Measurements from ENCODE around the gene HSPG2.
"Not testable (repeated sequence)": the region's sequence is repeated elsewhere in the genome, so short reads cannot be mapped to it uniquely, and the experiment has no call there.

HSPG2 gene

DNA sequence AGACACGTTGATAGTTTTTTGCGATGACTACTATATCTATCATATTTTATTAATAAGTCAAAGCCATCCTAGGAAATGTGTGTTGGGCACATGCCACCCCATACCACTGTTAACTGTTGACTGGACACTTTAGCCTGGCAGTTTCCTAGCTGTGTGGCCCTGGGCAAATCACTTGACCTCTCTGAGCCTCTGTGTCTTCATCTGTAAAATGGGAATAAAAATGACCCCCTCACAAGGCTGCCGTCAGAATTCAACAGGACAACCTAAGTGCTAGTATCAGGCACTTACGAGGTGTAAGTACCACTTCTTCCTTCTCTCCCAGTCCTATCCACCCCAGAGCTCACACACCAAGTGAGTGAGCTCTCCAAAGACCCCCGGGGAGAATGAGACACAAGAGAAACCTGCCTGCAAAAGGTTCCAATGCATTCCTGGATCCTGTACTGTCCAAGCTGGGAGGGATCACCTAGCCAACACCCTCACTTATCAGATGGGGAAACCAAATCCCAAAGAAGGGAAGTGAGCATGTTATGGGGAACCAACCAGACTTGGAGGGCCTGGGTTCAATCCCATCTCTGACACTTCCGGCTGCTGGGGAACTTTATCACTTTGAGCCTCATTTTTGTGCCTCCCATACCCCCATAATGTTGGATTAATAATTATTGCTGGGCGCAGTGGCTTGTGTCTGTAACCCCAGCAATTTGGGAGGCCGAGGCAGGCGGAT, 24.9 kb downstream of the HSPG2 start:
- DNase-seq: no peak

DNA sequence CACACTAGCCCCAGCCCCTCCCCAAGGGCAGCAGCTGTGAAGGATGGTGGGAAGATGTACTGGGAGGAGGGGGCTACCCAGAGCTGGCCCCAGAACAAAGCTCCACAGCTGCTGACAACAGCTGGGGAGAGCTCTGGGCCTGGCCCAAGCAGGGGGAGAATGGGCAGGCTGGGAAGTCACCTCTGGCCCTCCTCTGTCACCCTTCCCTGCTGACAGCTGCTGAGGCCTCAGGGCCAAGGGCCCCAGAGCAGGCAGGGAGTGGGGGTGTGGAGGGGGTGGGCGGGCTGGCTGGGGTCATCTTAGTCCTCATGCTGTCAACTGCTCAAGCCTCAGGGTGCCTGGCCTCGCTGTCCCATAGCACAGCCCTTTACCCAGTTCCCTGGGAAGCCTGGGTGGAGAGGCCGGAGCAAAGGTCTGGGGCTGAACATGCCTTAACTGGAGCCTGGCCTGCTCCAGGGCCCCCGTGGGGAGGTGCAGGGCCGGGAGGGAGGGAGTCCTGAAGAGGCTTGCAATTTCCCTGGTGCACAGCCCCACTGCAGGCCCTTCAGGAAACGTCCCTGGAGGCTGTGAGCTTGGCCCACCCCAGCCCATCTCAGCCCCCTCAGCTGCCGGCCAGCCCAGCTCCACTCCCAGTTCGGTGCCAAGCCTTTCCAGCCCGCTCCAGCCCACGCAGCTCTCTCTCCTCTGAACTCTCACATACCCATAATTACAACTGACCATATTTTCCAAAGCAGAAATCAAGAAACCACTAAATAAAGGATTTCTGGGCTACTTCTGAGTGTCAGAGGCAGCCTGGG, 25.7 kb downstream of the HSPG2 start:
- no peak for DNase-seq

- DNase-seq: no peak
These were observed 26.4 kb downstream of the HSPG2 start for GRCh38 chr1:21910558-21911204.

- peak; percentile 24 to 58 for DNase-seq
These were observed 27.2 kb downstream of the HSPG2 start for GRCh38 chr1:21909787-21910503.

DNA sequence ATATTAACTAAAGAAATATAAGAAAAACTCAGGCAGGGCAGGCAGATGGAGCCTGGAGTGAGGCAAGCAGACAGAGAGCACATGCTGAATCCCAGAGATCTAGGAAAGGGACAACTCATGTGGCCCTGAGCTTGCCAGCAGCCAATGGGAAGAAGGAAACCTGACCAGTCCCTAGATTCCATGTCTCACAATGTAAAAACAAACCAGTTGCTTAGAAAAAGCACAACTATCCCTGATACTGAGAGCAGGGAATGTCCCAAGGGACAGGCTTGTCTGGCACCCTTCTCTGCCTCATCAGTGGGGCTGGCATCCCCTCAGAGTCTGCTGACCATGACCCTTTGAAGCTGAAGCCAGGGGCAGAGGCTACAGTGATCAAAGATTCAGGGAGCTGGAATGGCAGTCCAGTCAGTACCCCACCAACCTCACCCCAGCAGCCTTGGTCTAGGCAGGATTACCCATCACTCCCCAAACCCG, 27.8 kb downstream of the HSPG2 start:
- DNase-seq: no peak

GRCh38 chr1:21907737-21908534, 29.2 kb downstream of the HSPG2 start:
- not testable (repeated sequence) for DNase-seq

GRCh38 chr1:21907079-21907418, 30.1 kb downstream of the HSPG2 start:
- no peak for DNase-seq

DNA sequence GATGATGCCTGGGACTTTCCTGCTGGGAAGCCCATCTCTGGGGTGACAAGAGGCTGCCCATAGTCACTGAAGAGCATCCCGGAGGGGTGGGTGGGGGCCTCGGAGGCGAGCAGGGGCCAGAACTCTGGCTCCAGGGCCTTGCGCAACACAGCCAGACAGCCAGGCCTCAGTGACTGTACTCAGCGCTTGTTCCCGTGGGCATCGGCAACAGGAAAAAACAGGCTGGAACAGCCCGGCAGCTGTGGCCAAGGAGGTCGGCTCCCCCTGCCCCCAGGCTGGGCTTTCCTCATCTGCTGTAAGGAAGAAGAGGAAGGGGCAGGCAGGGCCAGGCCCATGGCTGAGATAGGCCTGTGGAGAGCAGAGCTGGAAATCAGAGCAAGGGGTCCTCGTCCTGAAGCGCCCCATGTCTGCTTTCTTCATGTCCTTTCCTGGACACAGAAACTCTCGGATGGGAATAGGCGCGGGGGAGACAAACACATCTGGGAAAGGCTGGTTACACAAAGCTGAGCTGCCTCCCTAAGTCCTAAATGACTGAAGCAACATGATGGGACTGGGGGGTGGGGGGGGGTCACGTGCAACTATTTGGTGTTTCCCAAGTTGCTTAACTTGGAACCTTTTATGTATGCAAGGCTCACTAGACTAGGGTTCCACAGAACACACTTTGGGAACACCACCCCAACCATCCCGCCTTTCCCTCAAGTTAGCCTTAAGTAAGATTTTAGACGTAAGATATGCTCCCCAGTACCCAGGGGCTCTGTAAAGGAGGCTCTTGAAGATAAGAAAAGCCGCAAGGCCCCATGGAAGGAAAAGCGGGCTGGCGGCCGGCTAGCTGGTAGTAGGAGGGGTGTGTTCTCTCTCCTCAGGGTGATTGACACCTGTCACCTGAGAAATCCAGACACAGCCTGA, 30.7 kb downstream of the HSPG2 start:
- no peak for DNase-seq

DNA sequence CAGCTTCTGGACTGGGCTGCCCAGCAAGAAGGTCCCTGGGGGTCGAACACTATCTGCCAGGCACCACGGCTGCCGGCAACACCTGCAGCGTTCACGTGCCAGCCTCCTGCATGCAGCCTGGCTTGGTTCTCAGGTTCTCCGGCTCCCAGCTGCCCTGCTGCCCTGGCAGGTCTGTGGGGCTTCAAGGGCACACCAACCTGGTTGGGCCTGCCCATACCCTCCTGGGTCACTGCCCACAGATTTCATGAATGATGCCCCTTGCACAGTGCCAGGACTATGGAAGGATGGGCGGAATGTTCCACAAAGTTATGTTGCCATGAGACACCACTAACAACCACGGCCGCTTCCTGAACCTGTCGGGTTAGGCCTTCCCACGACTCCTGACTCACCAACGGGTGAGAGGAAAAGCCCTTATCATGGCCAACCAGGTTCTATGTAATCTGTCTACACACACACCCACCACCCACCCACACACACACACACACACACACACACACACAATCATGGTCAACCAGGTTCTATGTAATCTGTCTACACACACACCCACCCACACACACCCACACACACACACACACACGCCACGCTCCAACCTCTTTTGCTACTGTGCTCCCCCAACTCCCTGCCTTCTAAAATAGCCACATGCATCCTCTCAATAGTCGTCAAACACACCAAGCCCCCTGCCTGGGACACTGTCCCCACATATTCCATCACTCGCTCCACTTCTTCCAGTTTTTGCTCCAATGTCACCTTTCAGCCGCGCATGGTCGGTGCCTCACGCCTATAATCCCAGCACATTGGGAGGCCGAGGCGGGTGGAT, 32.2 kb downstream of the HSPG2 start:
- DNase-seq: no peak

DNA sequence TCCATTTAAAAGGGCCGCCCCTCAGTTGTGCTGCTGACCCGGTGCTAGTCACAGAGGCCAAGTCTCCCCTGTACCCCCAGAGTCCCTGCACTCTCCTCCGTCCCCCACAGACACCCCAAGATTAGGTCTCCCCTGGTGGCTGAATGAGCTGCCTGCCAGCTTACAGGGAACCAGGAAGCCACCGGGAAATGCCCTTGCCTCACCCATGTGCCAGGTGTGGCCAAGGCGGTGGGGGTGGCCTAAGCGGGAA, 32.7 kb downstream of the HSPG2 start:
- no peak for DNase-seq

- no peak for DNase-seq
These were observed 33.3 kb downstream of the HSPG2 start for GRCh38 chr1:21903638-21904453.

- no peak for DNase-seq
These were observed 34.8 kb downstream of the HSPG2 start for GRCh38 chr1:21902026-21903012.

- DNase-seq: no peak
These were observed 35.6 kb downstream of the HSPG2 start for GRCh38 chr1:21901473-21901847.

DNA sequence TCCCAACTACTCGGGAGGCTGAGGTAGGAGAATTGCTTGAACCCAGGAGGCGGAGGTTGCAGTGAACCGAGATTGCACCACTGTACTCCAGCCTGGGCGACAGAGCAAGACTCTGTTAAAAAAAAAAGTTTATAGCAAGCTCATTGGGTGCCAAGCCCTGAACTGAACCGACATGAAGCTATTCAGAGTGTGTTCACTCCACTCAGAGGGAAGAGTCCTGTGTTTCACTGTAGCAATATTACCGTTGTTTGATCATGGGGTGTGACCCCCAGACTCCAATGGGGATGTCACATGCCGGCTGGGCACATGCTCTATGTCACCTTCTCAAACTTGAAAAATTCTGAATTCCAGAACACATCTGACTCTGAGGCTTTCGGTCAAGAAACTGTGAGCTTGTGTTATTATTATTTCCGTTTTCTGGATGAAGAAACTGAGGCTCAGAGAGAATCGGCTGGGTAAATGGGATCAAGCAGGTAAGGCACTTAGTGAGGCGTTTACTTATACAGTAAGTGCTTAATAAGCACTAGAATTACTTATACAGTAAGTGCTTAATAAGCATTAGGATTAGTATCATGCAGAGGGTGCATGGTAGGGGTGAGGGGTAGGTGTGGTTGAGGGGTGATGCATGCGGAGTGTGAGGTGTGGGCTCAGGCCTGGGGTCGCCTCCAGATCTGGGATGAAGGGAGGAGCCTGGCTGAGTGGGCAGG, 36.2 kb downstream of the HSPG2 start:
- DNase-seq: no peak

DNA sequence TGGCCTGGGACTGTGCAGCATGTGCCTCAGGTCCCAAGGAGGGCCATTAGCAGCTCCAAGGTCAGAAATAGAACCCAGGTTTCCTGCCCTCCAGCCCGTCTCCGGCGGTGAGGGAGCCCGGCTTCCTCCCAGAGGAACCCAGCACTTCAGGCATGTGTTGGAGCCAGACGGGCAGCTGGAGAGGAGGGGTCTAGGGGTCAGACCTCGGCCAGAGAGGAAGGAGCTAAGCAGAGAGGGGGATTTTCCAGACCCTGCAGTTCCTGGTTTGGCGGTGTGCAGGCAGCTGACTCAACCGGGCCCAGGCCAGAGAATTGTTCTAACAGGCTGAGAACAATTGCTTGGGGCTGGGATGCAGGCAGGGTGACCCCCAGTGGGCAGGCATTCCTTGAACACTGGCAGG, 37.1 kb downstream of the HSPG2 start:
- DNase-seq: no peak

DNA sequence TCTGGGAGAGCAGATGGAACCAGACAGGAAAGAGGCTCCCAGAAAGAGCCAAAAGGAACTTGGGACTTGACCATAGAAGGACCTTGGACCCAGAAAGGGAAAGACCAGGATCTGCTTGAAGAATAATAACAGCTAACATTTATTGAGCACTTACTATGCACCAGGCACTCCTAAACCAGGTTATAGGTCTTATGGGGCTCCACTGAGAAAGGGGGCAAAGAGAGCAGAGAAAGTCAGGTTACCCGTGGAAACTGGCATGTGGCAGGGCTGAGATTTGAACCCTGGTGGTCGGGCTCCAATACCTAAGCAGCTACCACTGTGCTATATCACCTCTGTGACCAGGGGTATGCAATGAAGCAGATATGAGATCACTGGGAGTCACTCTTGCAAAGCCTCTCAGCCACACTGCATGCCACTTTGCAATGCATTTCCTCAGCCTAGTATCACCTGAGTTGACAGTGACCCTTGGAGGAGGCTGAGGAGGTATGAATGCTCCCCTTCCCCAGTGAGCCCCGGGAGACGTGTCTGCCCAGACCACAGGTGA, 37.8 kb downstream of the HSPG2 start:
- no peak for DNase-seq

Measured in CD4-positive, alpha-beta T cell treated with Interleukin-4 for 1 hour (primary cell).